ENCODE data around the gene KCNIP2.

KCNIP2 gene

DNA sequence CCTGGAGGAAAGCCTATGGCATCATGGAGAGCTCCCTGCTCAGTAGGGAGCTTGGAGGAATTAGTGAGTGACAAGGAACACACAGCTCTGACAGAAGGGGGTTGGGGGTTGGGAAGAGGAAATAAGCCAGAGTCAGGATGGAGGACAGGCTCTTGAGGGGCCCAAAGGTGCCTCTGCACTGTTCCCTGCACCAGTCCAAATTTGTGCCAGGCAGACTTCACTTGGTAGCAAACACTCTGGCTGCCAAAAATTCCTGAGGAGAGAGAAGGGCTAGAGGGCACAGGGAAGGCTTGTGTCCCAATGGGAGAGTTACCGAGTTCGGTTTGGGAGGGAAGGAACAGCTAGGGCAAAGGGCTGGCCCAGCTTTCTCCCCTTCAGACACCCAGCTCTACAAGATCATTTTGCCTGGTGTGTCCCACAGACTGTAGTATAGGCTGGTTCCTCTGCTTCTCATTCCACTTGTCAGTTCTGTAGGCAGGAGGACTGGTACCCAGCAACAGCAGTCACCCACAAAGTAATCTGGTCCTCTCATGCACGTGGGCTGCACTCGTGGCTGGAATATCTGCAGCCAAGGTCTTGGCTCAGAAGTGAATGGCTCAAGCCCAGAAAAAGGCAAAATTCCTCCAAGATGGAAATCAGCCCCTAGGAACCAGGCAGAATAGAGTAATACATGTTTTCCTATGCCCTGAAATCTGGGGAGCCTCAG is 8.0 kb upstream of the KCNIP2 start:
- no peak for DNase-seq

- no peak for DNase-seq
These were observed 7.1 kb upstream of the KCNIP2 start for GRCh38 chr10:101850749-101851148.

DNA sequence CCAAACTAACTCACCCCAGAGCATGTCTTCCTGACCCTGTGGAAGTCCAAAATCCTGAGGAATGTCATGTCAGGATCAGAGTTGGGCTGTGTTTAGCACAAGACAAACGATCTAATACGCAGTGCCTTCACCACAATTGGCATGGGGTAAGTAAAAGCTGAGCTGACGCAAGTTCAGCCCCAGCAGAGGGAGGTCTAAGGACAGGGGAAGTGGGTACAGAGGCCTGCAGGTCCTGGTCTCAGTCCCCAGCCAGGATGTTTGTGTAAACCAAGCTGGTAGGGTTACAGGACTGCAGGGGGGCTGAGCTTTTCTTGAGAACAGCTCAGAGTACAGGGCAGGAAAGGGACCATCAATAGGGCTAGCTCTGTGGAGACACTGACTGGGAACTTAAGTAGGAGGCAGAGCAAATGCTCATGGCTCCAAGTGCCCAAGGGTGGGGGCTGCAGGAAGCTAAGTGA is 5.3 kb upstream of the KCNIP2 start:
- no peak for DNase-seq

DNA sequence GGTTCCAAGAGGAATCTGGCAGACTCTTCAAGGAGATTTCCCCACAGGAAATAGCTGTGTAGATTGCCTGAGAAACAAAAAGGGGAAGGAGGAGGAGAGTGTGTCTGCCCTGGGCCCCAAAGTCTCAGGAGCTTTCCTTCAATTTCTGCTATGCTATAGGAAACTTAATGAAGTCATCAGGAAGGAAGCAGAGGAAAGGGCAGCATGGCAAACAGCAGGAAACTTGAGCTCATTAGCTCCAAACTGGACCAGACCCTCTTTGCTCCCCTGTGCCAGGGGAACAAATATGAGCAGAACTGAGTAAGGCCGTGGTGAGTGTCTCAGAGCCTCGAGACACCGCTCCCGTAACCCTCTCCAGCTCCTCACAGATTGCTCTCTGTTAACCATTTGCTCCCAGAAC is 4.8 kb upstream of the KCNIP2 start:
- no peak for DNase-seq

- DNase-seq, result no peak
These were observed 2.3 kb upstream of the KCNIP2 start for GRCh38 chr10:101845893-101846292.

- DNase-seq, result no peak
These were observed 1.8 kb downstream of the KCNIP2 start for GRCh38 chr10:101841826-101842225.

DNA sequence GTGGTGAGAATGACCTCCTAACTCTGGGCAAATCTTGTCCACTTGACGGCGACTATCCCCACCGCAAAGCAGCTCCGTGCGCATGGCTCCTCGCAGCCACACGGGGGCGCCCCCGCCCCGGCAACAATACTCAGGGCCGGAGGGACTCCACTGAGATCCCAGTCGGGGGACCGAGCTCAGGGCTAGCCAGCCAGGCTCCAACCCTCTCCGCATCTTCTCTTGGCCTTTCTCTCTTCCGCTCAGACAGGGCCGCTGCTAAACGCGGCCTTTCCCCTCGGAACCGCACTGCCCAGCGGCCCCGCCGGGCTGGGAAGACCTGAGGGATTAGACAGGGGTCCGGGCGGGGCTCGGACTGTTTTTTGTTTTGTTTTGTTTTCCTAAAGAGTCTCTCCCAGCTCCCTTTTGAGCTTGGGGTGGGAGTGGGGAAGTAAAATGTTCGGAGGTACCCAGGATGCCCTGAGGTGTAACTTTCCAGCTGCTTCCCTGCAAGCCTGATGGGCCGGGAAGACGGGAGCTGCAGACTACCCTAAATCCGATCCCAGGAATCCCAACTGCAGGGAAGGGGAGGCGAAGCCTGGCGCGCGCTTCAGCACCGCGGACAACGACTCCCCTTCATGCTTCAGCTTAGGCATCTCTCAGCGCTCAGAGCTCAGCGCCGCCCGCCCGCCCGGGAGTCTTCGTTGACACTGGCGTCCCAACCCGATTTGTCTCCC is 2.7 kb downstream of the KCNIP2 start:
- DNase-seq, result peak; percentile 80 to 82

- DNase-seq, result peak in 1 of 2 donors; percentile 40
These were observed 3.4 kb downstream of the KCNIP2 start for GRCh38 chr10:101840102-101840684.

GRCh38 chr10:101839416-101840063 is 4.1 kb downstream of the KCNIP2 start:
- peak; percentile 61 to 73 for DNase-seq

- no peak for DNase-seq
These were observed 4.6 kb downstream of the KCNIP2 start for GRCh38 chr10:101839002-101839401.

- no peak for DNase-seq
These were observed 5.1 kb downstream of the KCNIP2 start for GRCh38 chr10:101838416-101838970.

DNA sequence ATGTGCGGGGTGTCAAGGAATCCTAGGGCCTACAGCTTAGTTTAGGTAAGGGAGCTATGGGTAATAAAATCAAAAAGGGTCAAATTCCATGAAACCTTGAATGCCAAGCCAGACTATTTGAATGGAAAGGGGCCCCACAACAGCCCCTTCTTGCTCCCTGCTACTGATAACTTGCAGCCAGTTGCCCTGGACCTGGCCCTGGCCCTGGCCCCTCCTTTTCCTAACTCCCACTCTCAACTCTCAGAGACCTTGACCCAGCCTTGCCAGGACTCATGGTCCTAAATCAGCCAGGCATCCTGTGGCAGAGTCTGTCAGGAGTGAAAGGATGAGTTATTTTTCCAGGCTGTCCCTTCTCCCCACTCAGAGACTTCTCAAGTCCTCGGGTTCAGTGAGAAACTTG is 5.9 kb downstream of the KCNIP2 start:
- DNase-seq, result no peak

GRCh38 chr10:101835362-101835761 is 8.2 kb downstream of the KCNIP2 start:
- no peak for DNase-seq

DNA sequence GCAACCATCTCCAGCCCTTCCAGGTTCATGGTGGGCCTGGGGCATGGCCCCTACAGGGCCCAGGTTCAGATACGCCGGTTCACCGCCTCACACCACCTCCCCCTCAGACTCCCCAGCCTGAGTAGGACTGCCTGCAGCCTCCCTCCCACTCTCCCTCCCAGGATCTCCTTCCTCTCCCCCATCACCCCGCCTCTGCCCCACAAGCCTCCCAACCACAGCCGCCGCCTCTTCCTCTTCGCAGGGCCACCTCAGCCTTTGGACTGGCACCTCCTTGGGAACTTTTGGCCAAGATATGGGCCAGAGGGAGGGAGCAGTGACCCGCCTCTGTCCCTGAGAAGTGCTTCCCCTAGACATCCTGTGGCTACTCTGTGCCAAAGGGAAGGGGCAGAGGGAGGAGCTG is 9.3 kb downstream of the KCNIP2 start:
- DNase-seq, result peak in 1 of 2 donors; percentile 21

GRCh38 chr10:101833466-101833865 is 10.1 kb downstream of the KCNIP2 start:
- no peak for DNase-seq

DNA sequence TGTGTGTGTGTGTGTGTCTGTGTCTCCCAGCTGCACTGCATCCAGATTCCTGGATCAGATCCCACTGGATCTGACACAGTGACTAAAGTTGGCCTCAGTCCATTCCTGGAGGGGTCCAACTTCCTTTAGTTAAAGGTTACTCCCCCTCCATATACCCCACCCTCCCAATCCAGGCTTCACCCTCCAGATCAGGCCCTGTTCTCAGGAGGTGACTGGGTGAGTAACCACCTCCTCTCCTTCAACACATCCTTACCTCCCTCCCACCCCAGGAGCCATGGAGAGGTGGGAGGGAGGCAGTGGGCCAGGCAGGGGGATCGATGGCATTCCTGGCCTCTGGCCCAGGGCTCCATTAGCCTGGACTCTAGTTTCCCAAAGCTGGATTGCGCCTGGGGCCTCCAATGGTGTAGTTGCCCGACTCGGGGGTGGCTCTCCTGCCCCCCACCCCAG is 11.3 kb downstream of the KCNIP2 start:
- no peak for DNase-seq

DNA sequence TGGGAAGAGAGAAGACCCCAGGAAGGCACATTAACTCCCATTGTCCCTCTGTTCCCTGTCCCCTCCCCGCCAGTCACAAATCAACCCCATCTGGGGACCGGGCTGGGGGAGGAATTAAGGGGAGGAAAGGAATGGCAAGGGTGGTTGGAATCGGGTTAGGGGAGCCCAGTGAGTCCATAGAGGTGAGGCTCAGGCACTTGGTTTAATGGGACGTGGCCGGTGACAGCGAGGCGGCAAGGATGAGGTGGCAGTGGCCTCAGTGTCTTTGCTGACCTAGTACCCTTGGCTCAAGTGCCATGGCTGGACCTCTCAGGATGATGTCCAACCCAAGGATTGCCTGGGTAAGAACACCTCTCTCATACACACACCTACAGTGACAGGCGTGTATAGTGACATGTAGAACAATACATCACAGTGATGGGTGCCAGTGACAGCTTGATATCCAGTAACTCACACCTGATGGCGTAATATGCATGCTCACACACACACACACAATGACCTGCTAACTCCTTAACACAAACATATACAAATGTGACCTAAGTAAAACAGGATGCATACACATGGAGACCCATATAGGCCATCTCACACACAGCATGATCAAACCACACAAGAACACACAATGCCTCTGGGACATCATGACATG is 12.3 kb downstream of the KCNIP2 start:
- no peak for DNase-seq

GRCh38 chr10:101830322-101831168 is 13.1 kb downstream of the KCNIP2 start:
- DNase-seq, result peak; percentile 90 to 93

GRCh38 chr10:101829561-101830315 is 13.9 kb downstream of the KCNIP2 start:
- DNase-seq, result peak; percentile 57 to 64

DNA sequence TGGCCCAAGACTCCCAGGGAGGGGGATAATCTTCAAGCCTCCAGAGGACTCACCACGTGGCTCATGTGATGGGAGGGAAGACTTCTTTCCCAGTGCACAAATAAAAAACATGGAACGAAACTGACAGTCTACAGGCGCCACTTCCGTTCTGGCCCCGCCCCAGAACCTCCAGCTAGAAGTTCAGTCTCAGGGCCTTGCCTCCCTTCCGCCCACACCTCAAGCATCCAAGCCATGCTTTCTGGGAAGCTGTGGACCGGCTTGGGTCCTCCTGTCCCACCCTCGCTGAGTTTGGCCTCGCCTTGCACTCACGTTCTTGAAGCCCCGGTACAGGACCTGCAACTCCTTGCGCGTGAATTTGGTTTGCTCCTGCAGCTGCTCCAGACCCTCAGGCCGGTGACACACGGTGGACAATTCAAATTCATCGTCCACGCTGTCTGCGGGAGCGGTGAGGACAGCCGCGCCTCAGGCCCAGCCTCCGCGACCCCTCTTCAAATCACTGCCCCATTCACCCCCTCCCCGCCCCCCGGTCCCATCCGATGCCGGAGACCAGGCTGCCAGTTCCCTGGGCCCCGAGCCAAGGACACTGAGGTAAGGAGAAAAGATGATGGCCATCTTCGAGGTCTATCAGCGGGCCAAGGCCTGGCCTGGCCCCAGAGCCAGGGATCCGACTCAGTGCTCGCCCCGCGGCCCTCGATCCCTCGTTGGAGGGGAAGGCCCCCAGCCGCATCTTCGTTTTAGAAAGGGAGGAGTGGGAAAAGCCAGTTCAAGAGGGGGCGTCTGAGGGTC is 14.6 kb downstream of the KCNIP2 start:
- DNase-seq, result no peak

Data from stimulated activated CD4-positive, alpha-beta T cell treated with anti-CD3 and anti-CD28 coated beads, Interleukin-2, amount 100 ng/mL, for 24 hours (primary cell).